HCT116 (cell line): ENCODE data around the gene SRPRA.

Experiments
- CBX3 ChIP-seq: IDR thresholded peaks from 2 replicates; pipeline ENCODE4 v1.6.1; 2012; ENCODE audit warnings: low read depth
- CEBPB ChIP-seq: IDR thresholded peaks from 2 replicates; pipeline ENCODE4 v1.6.1; 2012; ENCODE audit warnings: low read depth
- ELF1 ChIP-seq: IDR thresholded peaks from 2 replicates; pipeline ENCODE4 v1.6.1; 2012; ENCODE audit warnings: low read depth, borderline replicate concordance
- POLR2A ChIP-seq: IDR thresholded peaks from 2 replicates; pipeline ENCODE4 v1.7.0; 2011; ENCODE audit warnings: borderline replicate concordance; ENCODE audit not compliant: insufficient read depth, insufficient read length; ENCODE audit errors: extremely low read depth
- TCF7L2 ChIP-seq: IDR thresholded peaks from 2 replicates; pipeline ENCODE4 v1.7.0; 2011; ENCODE audit warnings: borderline replicate concordance, inconsistent platforms; ENCODE audit not compliant: insufficient read depth, insufficient read length; ENCODE audit errors: extremely low read depth
- YY1 ChIP-seq: IDR thresholded peaks from 2 replicates; pipeline ENCODE4 v1.6.1; 2011; ENCODE audit warnings: low read length, low read depth, moderate library complexity, mild to moderate bottlenecking; ENCODE audit not compliant: insufficient replicate concordance; ENCODE audit errors: extremely low read depth
- TF ChIP-seq, protein P1 (sequence below), 3 experiments: fragments of 200-600 bp in 1 of 3; sonication (generic) in 1 of 3; IDR thresholded peaks in 2 of 3; conservative IDR thresholded peaks in 1 of 3; 2 replicates each; pipeline ENCODE4 v1.5.1; 2012 to 2017; ENCODE audit warnings: low read depth in 2 of 3, low read length in 2 of 3, antibody characterized with exemption in 1 of 3, borderline replicate concordance in 1 of 3, control low read depth in 1 of 3, mild to moderate bottlenecking in 1 of 3, mixed read lengths in 1 of 3, mixed run types in 1 of 3, moderate library complexity in 1 of 3; ENCODE audit not compliant: insufficient read depth in 1 of 3
- TF ChIP-seq, protein P2 (sequence below): IDR thresholded peaks from 2 replicates; pipeline ENCODE4 v1.6.1; 2012; ENCODE audit warnings: low read depth

DNA sequence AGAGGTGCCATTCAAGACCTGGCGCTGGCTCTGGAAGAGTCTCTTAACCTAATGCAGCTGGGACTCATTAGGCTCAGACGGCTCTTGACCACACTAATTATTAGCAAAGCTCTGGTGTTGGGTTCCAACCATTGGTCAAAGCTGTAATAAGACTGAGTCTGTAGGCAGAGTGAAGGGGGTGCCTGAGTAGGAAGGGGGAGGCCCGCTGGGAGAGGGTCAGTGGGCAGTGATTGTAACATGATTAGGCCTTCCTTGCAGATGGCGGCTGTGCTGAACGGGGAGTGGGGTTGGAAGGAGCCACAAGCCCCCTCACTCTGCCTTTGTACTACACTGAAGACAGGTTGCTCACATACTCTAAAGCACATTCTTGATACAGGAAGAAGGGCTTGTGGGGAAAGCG, 5.2 kb downstream of the SRPRA start:
- TF ChIP-seq YY1 = no peak
- TF ChIP-seq, protein P1, sequence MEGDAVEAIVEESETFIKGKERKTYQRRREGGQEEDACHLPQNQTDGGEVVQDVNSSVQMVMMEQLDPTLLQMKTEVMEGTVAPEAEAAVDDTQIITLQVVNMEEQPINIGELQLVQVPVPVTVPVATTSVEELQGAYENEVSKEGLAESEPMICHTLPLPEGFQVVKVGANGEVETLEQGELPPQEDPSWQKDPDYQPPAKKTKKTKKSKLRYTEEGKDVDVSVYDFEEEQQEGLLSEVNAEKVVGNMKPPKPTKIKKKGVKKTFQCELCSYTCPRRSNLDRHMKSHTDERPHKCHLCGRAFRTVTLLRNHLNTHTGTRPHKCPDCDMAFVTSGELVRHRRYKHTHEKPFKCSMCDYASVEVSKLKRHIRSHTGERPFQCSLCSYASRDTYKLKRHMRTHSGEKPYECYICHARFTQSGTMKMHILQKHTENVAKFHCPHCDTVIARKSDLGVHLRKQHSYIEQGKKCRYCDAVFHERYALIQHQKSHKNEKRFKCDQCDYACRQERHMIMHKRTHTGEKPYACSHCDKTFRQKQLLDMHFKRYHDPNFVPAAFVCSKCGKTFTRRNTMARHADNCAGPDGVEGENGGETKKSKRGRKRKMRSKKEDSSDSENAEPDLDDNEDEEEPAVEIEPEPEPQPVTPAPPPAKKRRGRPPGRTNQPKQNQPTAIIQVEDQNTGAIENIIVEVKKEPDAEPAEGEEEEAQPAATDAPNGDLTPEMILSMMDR (IDR thresholded peaks at IDR 0.05 in 2 of 3, conservative IDR thresholded peaks at IDR 0.05 in 1 of 3; ENCODE audit: borderline replicate concordance in 1 of 3, insufficient read depth in 1 of 3, low read depth in 2 of 3, low read length in 2 of 3) = no peak
- no peak for TF ChIP-seq CBX3
- TF ChIP-seq, protein P2, sequence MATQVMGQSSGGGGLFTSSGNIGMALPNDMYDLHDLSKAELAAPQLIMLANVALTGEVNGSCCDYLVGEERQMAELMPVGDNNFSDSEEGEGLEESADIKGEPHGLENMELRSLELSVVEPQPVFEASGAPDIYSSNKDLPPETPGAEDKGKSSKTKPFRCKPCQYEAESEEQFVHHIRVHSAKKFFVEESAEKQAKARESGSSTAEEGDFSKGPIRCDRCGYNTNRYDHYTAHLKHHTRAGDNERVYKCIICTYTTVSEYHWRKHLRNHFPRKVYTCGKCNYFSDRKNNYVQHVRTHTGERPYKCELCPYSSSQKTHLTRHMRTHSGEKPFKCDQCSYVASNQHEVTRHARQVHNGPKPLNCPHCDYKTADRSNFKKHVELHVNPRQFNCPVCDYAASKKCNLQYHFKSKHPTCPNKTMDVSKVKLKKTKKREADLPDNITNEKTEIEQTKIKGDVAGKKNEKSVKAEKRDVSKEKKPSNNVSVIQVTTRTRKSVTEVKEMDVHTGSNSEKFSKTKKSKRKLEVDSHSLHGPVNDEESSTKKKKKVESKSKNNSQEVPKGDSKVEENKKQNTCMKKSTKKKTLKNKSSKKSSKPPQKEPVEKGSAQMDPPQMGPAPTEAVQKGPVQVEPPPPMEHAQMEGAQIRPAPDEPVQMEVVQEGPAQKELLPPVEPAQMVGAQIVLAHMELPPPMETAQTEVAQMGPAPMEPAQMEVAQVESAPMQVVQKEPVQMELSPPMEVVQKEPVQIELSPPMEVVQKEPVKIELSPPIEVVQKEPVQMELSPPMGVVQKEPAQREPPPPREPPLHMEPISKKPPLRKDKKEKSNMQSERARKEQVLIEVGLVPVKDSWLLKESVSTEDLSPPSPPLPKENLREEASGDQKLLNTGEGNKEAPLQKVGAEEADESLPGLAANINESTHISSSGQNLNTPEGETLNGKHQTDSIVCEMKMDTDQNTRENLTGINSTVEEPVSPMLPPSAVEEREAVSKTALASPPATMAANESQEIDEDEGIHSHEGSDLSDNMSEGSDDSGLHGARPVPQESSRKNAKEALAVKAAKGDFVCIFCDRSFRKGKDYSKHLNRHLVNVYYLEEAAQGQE = no peak
- no peak for TF ChIP-seq TCF7L2
- TF ChIP-seq ELF1 = no peak
- TF ChIP-seq POLR2A = no peak
- no peak for TF ChIP-seq CEBPB
